IMR-90 (cell line): ENCODE data around the gene EDN2. TPM values are rescaled to one million over a fixed set of nuclear protein-coding genes. Genes with fewer than 3 reads are reported as not detected.

Experiments used
- MXI1 ChIP-seq: IDR thresholded peaks from 2 replicates; pipeline ENCODE4 v1.6.1; 2012; ENCODE audit warnings: low read depth, mild to moderate bottlenecking, low read length, moderate library complexity, borderline replicate concordance
- POLR2A ChIP-seq: IDR thresholded peaks from 2 replicates; pipeline ENCODE4 v1.6.1; 2012; ENCODE audit warnings: mild to moderate bottlenecking, low read depth, low read length
- RAD21 ChIP-seq: IDR thresholded peaks from 2 replicates; pipeline ENCODE4 v1.6.1; 2012; ENCODE audit warnings: low read length, improper control_type of control experiment
- RFX5 ChIP-seq: IDR thresholded peaks from 2 replicates; pipeline ENCODE4 v1.8.0; 2012; ENCODE audit warnings: low read depth, mild to moderate bottlenecking, low read length, moderate library complexity
- polyA plus RNA-seq, 3 experiments: library from polyadenylated mRNA; depleted of rRNA; stranded (reverse); fragments of >200 nt; gene quantifications; 2 replicates each; pipeline ENCODE4 v1.2.3, GENCODE V29; 2012; ENCODE audit warnings: low replicate concordance in 1 of 3
- total RNA-seq: library from RNA; depleted of rRNA; stranded (reverse); fragments of >200 nt; gene quantifications from 2 replicates; pipeline ENCODE4 v1.2.3, GENCODE V29; 2012

Gene EDN2
- total and polyA plus RNA-seq, 2 of the 4 experiments (the other 2 are of a cell fraction), result 0.27 TPM; not detected in 1

DNA sequence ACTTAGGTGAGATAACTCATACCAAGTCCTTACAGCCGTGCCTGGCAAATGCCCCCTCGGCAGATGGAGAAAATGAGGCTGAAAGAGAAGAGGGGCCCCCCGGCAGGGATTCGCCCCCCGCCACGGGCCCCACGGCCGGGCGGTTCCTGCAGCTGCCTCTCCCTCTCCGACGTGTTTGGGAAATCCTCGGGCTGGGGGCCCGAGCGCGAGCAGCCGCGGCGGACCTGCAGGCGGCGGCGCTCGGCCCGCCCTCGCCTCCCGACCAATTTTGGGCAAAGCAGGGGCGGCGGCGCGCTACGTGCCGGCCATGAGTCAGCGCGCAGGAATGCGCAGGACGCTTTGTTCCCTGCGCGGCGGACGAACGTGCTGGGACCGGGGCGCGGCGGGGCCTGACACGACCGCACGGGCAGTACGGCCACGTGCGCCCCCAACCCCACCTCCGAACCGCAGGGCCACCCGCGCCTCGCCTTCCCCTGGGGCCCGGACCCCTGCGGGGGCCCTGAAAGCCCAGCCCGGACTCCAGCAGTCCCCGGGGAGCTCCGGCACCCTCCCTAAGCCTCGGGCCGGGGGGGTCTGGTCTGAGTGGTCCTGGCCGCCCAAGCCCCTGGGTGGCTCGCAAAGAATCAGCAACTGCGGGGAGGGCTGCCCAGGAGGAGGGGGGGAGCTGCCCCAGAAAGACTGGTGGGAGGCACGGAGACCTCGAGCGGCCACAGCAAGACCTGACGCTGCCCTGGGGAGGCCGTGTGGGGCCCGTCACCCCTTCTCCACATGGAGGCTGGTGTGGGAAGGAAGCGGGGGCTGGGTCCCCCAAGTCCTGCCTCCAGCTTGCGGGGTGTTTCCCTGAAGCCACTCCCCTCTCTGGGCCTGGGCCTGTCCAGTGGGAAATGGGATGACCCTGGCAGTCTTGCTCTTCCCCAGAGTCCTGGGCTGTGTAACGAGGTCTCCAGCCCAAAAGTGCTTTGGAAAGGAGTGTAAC, 11.9 kb upstream of the EDN2 start (continued):
- TF ChIP-seq MXI1 (no peak), RFX5 (no peak), POLR2A (no peak), RAD21 (no peak)
